Smooth muscle cell (in vitro differentiated cells): Measurements from ENCODE around the gene MSH6. TPM values are rescaled to one million over a fixed set of nuclear protein-coding genes. Genes with fewer than 3 reads are reported as not detected.
A peak's percentile ranks its signal among the peaks of the same experiment; 100 is the strongest.

Experiments used
- DNase-seq: peaks from one replicate; lab custom pipeline; 2025; ENCODE audit not compliant: unreplicated experiment; lab: John Stamatoyannopoulos, UW
- H2AFZ ChIP-seq: fragments of 200-600 bp; sonication (generic); 2 replicates; pipeline ENCODE4 v1.6.0; 2016; ENCODE audit warnings: antibody characterized with exemption, low read depth, mild to moderate bottlenecking
- H3F3A ChIP-seq: fragments of 200-600 bp; sonication (generic); 2 replicates; pipeline ENCODE4 v1.6.0; 2017; ENCODE audit warnings: antibody characterized with exemption, low read depth
- H3K27ac ChIP-seq: fragments of 200-600 bp; sonication (generic); 2 replicates; pipeline ENCODE4 v1.5.1; 2016; ENCODE audit warnings: low read depth, mild to moderate bottlenecking
- H3K27me3 ChIP-seq: fragments of 200-600 bp; sonication (generic); 2 replicates; pipeline ENCODE4 v1.6.1; 2016; ENCODE audit warnings: low read depth, mild to moderate bottlenecking
- H3K36me3 ChIP-seq: fragments of 200-600 bp; sonication (generic); 2 replicates; pipeline ENCODE4 v1.5.1; 2016; ENCODE audit warnings: low read depth
- H3K4me1 ChIP-seq: fragments of 200-600 bp; sonication (generic); 2 replicates; pipeline ENCODE4 v1.5.1; 2016; ENCODE audit warnings: low read depth
- H3K4me2 ChIP-seq: fragments of 200-600 bp; sonication (generic); 2 replicates; pipeline ENCODE4 v1.6.0; 2016; ENCODE audit warnings: mild to moderate bottlenecking
- H3K4me3 ChIP-seq: fragments of 200-600 bp; sonication (generic); 2 replicates; pipeline ENCODE4 v1.5.1; 2016; ENCODE audit warnings: mild to moderate bottlenecking
- H3K79me2 ChIP-seq: fragments of 200-600 bp; sonication (generic); 2 replicates; pipeline ENCODE4 v1.6.0; 2016; ENCODE audit warnings: low read depth, mild to moderate bottlenecking
- H3K9ac ChIP-seq: fragments of 200-600 bp; sonication (generic); 2 replicates; pipeline ENCODE4 v1.6.0; 2016; ENCODE audit warnings: low read depth
- H3K9me3 ChIP-seq: fragments of 200-600 bp; sonication (generic); replicated peaks from 2 replicates; pipeline ENCODE4 v1.5.1; 2016; ENCODE audit warnings: low read depth
- H4K20me1 ChIP-seq: fragments of 200-600 bp; sonication (generic); 2 replicates; pipeline ENCODE4 v1.6.0; 2016; ENCODE audit warnings: low read depth
- WGBS: methylation state at CpG from one replicate; pipeline ENCODE4 v1.1.7; 2016; ENCODE audit warnings: low lambda C conversion rate; 5-methylcytosine and 5-hydroxymethylcytosine counted together
- polyA plus RNA-seq: library from polyadenylated mRNA; unstranded; fragments of >200 nt; fragmentation: Nextera tagmentation; extraction: Ambion mirVana; gene quantifications from 2 replicates; pipeline ENCODE4 v1.2.1, GENCODE V29; 2016
- total RNA-seq: library from RNA; depleted of rRNA; stranded (reverse); fragments of >200 nt; gene quantifications from 2 replicates; pipeline ENCODE4 v1.2.3, GENCODE V29; 2014
- TF ChIP-seq, protein P1 (sequence below): fragments of 200-600 bp; sonication (generic); IDR thresholded peaks from 2 replicates; pipeline ENCODE4 v1.5.1; 2017; ENCODE audit warnings: borderline replicate concordance, mild to moderate bottlenecking, antibody characterized with exemption; ENCODE audit not compliant: insufficient read depth, poor library complexity, severe bottlenecking

The MSH6 gene
- total and polyA plus RNA-seq, 2 experiments from 2014 or later = 48.7 to 65.2 TPM

DNA sequence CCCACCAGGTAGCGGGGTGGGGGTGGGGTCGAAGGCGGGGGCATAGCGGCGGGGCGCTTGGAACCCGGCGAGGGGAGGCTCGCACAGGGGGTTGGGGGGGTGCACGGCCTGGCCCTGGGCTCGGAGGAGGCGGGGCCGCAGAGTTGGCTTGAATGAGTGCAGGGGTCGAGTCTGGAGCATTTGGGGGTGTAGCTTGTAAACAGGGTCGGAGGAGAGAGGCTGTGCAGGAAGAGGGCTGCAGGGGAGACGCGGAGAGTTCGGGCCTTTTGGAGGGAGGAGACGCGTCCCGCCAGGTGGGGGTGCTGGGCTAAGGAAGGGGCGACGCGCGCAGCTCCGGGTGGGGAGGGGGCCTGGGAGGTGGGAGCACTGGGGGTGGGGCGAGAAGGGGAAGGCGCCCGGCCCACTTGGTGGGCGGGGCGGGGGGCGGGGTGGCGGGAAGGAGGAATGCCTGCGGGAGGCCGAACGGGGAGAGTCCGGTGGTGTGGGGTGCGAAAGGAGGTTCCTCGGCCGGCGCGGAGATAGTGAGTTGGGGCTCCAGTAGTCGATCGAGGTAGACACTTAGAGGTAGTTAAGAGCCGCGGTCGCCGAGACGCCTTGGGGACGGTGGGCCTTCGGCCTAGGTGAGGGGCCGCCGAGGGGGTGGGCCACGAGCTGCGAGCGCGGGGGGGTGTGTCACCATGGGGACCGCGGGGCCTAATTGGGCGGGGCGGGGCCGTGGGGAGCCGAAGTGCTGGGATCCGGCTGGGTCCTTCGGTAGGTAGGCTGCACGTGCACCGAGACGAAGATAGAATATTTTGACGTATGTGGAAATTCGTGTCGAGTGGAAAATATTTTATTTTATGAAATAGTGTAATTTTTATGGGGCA lies 774 bp downstream of the MSH6 start:
- H4K20me1 ChIP-seq = peaks cover 50% of the 10 kb centered on the region
- TF ChIP-seq, protein P1, sequence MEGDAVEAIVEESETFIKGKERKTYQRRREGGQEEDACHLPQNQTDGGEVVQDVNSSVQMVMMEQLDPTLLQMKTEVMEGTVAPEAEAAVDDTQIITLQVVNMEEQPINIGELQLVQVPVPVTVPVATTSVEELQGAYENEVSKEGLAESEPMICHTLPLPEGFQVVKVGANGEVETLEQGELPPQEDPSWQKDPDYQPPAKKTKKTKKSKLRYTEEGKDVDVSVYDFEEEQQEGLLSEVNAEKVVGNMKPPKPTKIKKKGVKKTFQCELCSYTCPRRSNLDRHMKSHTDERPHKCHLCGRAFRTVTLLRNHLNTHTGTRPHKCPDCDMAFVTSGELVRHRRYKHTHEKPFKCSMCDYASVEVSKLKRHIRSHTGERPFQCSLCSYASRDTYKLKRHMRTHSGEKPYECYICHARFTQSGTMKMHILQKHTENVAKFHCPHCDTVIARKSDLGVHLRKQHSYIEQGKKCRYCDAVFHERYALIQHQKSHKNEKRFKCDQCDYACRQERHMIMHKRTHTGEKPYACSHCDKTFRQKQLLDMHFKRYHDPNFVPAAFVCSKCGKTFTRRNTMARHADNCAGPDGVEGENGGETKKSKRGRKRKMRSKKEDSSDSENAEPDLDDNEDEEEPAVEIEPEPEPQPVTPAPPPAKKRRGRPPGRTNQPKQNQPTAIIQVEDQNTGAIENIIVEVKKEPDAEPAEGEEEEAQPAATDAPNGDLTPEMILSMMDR = no peak
- peaks cover 14% of the 10 kb centered on the region for H3K4me1 ChIP-seq
- peak overlapping the region; percentile 69 for H3K4me3 ChIP-seq
- WGBS = 0% methylated on average over 34 of the region's 71 CpGs
- no peaks in the 10 kb centered on the region for H3K36me3 ChIP-seq
- peak overlapping the region; percentile 38 for H2AFZ ChIP-seq
- H3F3A ChIP-seq = peaks cover 20% of the 10 kb centered on the region
- no peaks in the 10 kb centered on the region for H3K9me3 ChIP-seq
- H3K9ac ChIP-seq = peak overlapping the region; percentile 82
- peaks cover 46% of the 10 kb centered on the region for H3K79me2 ChIP-seq
- peak overlapping the region; percentile 96 for H3K4me2 ChIP-seq
- H3K27me3 ChIP-seq = no peaks in the 10 kb centered on the region
- peak; percentile 87 for DNase-seq
- H3K27ac ChIP-seq = peak overlapping the region; percentile 84

DNA sequence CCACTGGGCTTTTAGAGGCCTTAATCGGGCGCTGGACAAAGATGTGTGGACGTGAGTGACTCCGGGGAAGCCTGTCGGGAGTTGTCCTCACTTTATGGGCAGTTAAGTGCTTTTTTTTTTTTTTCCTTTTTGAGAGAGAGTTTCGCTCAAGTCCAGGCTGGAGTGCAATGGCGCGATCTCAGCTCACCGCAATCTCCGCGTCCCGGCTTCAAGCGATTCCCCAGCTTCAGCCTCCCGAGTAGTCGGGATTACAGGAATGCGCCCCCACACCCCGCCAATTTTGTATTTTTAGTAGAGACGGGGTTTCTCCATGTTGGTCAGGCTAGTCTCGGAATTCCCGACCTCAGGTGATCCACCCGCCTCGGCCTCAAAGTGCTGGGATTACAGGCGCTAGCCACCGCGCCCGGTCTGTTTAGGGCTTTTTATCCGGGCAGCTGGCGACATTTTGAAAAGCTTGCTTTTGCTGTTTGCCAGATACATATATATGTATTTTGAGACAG lies 1.5 kb downstream of the MSH6 start:
- Histone ChIP-seq H3K79me2 (peaks cover 53% of the 10 kb centered on the region), H3K4me3 (peak overlapping the region; percentile 69), H3K9me3 (no peaks in the 10 kb centered on the region), H3K9ac (peak overlapping the region; percentile 82), H3K27me3 (no peaks in the 10 kb centered on the region), H3K4me2 (peak overlapping the region; percentile 96), H2AFZ (no peak overlapping the region), H3K36me3 (no peaks in the 10 kb centered on the region), H3F3A (peaks cover 20% of the 10 kb centered on the region), H3K4me1 (peaks cover 14% of the 10 kb centered on the region), H4K20me1 (peaks cover 57% of the 10 kb centered on the region), H3K27ac (peak overlapping the region; percentile 84)
- DNase-seq = no peak
- TF ChIP-seq, protein P1 = no peak
- WGBS = 5% methylated on average over 28 of the region's 28 CpGs

- H3K4me2 ChIP-seq = peak overlapping the region; percentile 96
- H4K20me1 ChIP-seq = peaks cover 73% of the 10 kb centered on the region
- H3K4me3 ChIP-seq = peak overlapping the region; percentile 69
- no peak overlapping the region for H3K9ac ChIP-seq
- peaks cover 69% of the 10 kb centered on the region for H3K79me2 ChIP-seq
- no peaks in the 10 kb centered on the region for H3K36me3 ChIP-seq
- H3K4me1 ChIP-seq = peaks cover 14% of the 10 kb centered on the region
- H3K27me3 ChIP-seq = no peaks in the 10 kb centered on the region
- no peak for DNase-seq
- no peaks in the 10 kb centered on the region for H3K9me3 ChIP-seq
- no peak overlapping the region for H2AFZ ChIP-seq
- peak overlapping the region; percentile 84 for H3K27ac ChIP-seq
- TF ChIP-seq, protein P1 = no peak
- 39% methylated on average over 7 of the region's 7 CpGs for WGBS
- H3F3A ChIP-seq = peaks cover 20% of the 10 kb centered on the region
Measured at GRCh38 chr2:47785986-47786385, 3.0 kb downstream of the MSH6 start.
